ENCODE measurements around the gene TRPV3. TPM values are rescaled to one million over a fixed set of nuclear protein-coding genes. Genes with fewer than 3 reads are reported as not detected.
"Not testable (repeated sequence)": the region's sequence is repeated elsewhere in the genome, so short reads cannot be mapped to it uniquely, and the experiment has no call there.

The TRPV3 gene
- total and polyA plus RNA-seq, 7 experiments from 2014 or later = 0.15 to 0.64 (median 0.48) TPM; not detected in 4

DNA sequence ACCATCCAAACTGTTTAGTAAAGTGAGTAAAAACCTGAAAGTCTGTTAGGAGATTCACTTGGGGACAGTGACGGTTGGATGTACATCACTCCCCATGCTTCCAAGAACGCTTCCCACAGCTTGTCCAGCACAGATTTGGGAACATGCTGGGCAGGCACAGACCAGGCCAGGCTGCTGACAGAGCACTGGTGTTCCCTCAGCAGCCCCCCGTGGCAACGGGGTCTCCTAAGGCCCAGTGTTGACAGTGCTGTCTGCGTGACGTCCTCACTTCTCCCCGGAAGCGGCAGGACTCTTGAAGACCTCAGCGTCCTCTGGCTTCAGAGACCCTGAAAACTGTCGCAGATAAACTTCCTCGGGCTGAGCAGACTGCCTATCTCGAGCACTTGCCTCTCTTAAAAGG, 8.9 kb upstream of the TRPV3 start:
- H3K4me3 Mint-ChIP-seq = no peak overlapping the region
- ATAC-seq (no peak), DNase-seq (no peak)
- intact Hi-C loops (cut with micrococcal nuclease) = no loop called here
- H3K27me3 Mint-ChIP-seq = no peaks in the 10 kb centered on the region
- H3K27ac Mint-ChIP-seq = no peak overlapping the region
- no peaks in the 10 kb centered on the region for H3K4me1 ChIP-seq (ENCODE audit: control insufficient read depth in 2 of 2, insufficient read depth in 2 of 2, low read length in 2 of 2)
- ChIA-PET POLR2A (no interaction called here), CTCF (no interaction called here)
- H3K4me3 ChIP-seq (ENCODE audit: low read length) = no peak overlapping the region
- H3K9me3 Mint-ChIP-seq = no peaks in the 10 kb centered on the region
- no peaks in the 10 kb centered on the region for H3K9me3 ChIP-seq (ENCODE audit: control insufficient read depth in 2 of 3, low read length in 3 of 3)
- peaks cover 0 to 21% (median 9%) of the 10 kb centered on the region in 5 donors for H3K36me3 Mint-ChIP-seq
- H3K27ac ChIP-seq (ENCODE audit: low read depth, low read length) = no peak overlapping the region
- H3K27me3 ChIP-seq (ENCODE audit: control insufficient read depth in 2 of 2, insufficient read depth in 2 of 2, low read length in 2 of 2) = no peaks in the 10 kb centered on the region
- H3K4me1 Mint-ChIP-seq = peaks cover 0 to 14% (median 0%) of the 10 kb centered on the region in 7 donors
- H3K36me3 ChIP-seq (ENCODE audit: control insufficient read depth in 2 of 3, insufficient read depth in 3 of 3, low read length in 3 of 3) = peaks cover 0 to 9% (median 0%) of the 10 kb centered on the region in 3 experiments

DNA sequence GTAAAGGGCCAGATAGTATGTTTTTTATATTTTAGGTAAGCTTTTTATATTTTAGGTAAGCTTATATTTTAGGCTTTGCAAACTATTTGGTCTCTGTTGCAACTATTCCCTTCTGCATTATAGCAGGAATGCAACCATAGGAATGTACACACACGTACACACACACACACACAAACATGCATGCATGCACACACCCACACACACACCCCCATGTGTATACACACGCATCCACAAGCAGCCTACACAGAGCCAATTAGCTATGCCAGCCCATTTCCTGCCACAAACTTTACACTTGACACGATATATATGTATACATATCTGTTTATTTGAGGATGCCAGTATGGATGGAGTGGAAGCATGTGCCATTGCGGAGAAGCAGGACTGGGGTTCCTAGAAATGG, 7.5 kb upstream of the TRPV3 start:
- H3K9me3 ChIP-seq (ENCODE audit: control insufficient read depth in 2 of 3, low read length in 3 of 3) = no peaks in the 10 kb centered on the region
- H3K36me3 ChIP-seq (ENCODE audit: control insufficient read depth in 2 of 3, insufficient read depth in 3 of 3, low read length in 3 of 3) = peaks cover 0 to 4% (median 0%) of the 10 kb centered on the region in 3 experiments
- ATAC-seq = no peak
- H3K4me1 ChIP-seq (ENCODE audit: control insufficient read depth in 2 of 2, insufficient read depth in 2 of 2, low read length in 2 of 2) = no peaks in the 10 kb centered on the region
- H3K4me3 ChIP-seq (ENCODE audit: low read length) = no peak overlapping the region
- DNase-seq = no peak
- no peaks in the 10 kb centered on the region for H3K27me3 ChIP-seq (ENCODE audit: control insufficient read depth in 2 of 2, insufficient read depth in 2 of 2, low read length in 2 of 2)
- Mint-ChIP-seq H3K27ac (no peak overlapping the region), H3K36me3 (peaks cover 0 to 21% (median 9%) of the 10 kb centered on the region in 5 donors), H3K4me3 (no peak overlapping the region), H3K4me1 (peaks cover 0 to 14% (median 0%) of the 10 kb centered on the region in 7 donors), H3K27me3 (no peaks in the 10 kb centered on the region), H3K9me3 (no peaks in the 10 kb centered on the region)
- ChIA-PET POLR2A (no interaction called here), CTCF (no interaction called here)
- H3K27ac ChIP-seq (ENCODE audit: low read depth, low read length) = no peak overlapping the region
- intact Hi-C loops (cut with micrococcal nuclease) = no loop called here

DNA sequence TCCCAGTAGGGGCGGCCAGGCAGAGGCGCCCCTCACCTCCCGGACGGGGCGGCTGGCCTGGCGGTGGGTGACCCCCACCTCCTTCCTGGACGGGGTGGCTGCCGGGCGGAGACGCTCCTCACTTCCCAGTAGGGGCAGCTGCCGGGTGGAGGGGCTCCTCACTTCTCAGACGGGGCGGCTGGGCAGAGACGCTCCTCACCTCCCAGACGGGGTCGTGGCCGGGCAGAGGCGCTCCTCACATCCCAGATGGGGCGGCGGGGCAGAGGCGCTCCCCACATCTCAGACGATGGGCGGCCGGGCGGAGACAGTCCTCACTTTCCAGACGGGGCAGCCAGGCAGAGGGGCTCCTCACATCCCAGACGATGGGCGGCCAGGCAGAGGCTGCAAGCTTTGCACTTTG, 6.6 kb upstream of the TRPV3 start:
- H3K27ac Mint-ChIP-seq; DNase-seq; H3K4me3 ChIP-seq (ENCODE audit: low read length); H3K27me3 Mint-ChIP-seq; CTCF ChIA-PET; H3K9me3 ChIP-seq (ENCODE audit: control insufficient read depth in 2 of 3, low read length in 3 of 3); ATAC-seq; H3K4me3 Mint-ChIP-seq; H3K27ac ChIP-seq (ENCODE audit: low read depth, low read length); POLR2A ChIA-PET; intact Hi-C loops (cut with micrococcal nuclease); H3K9me3 Mint-ChIP-seq; H3K27me3 ChIP-seq (ENCODE audit: control insufficient read depth in 2 of 2, insufficient read depth in 2 of 2, low read length in 2 of 2); H3K36me3 ChIP-seq (ENCODE audit: control insufficient read depth in 2 of 3, insufficient read depth in 3 of 3, low read length in 3 of 3); H3K4me1 ChIP-seq (ENCODE audit: control insufficient read depth in 2 of 2, insufficient read depth in 2 of 2, low read length in 2 of 2): not testable (repeated sequence)
- H3K4me1 Mint-ChIP-seq = peaks cover 0 to 15% (median 0%) of the 10 kb centered on the region in 7 donors
- peaks cover 0 to 19% (median 5%) of the 10 kb centered on the region in 5 donors for H3K36me3 Mint-ChIP-seq

DNA sequence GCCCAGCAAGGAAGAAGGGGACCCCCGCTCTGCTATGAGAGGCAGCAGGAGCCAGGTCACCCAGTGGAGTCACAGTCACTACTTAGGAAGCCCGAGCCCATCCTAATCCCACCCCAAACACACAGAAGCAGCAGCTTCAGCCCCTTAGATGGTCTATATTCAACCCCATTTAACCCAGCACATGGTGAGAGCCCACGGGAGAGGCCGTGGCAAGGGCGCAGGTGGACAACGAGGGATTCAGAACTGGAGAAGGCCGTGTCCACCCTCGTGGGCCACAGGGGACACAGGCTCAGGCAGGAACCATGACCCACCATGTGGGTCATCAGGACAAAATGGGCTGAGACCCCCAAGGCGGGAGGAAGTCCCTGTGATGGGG, 1.6 kb upstream of the TRPV3 start:
- ChIA-PET CTCF (no interaction called here), POLR2A (no interaction called here)
- Histone ChIP-seq H3K4me3 (ENCODE audit: low read length) (no peak overlapping the region), H3K9me3 (ENCODE audit: control insufficient read depth in 2 of 3, low read length in 3 of 3) (no peaks in the 10 kb centered on the region), H3K36me3 (ENCODE audit: control insufficient read depth in 2 of 3, insufficient read depth in 3 of 3, low read length in 3 of 3) (no peaks in the 10 kb centered on the region), H3K27ac (ENCODE audit: low read depth, low read length) (no peak overlapping the region), H3K4me1 (ENCODE audit: control insufficient read depth in 2 of 2, insufficient read depth in 2 of 2, low read length in 2 of 2) (no peaks in the 10 kb centered on the region), H3K27me3 (ENCODE audit: control insufficient read depth in 2 of 2, insufficient read depth in 2 of 2, low read length in 2 of 2) (no peaks in the 10 kb centered on the region)
- intact Hi-C loops (cut with micrococcal nuclease) = no loop called here
- Mint-ChIP-seq H3K4me1 (peaks cover 0 to 23% (median 0%) of the 10 kb centered on the region in 7 donors), H3K4me3 (no peak overlapping the region), H3K27ac (peak overlapping the region in 1 of 9 donors; percentile 66), H3K36me3 (peaks cover 0 to 3% (median 0%) of the 10 kb centered on the region in 5 donors), H3K27me3 (peaks cover 0 to 9% (median 6%) of the 10 kb centered on the region in 5 donors), H3K9me3 (peaks cover 0 to 3% (median 0%) of the 10 kb centered on the region in 11 donors)
- DNase-seq (no peak), ATAC-seq (no peak)

DNA sequence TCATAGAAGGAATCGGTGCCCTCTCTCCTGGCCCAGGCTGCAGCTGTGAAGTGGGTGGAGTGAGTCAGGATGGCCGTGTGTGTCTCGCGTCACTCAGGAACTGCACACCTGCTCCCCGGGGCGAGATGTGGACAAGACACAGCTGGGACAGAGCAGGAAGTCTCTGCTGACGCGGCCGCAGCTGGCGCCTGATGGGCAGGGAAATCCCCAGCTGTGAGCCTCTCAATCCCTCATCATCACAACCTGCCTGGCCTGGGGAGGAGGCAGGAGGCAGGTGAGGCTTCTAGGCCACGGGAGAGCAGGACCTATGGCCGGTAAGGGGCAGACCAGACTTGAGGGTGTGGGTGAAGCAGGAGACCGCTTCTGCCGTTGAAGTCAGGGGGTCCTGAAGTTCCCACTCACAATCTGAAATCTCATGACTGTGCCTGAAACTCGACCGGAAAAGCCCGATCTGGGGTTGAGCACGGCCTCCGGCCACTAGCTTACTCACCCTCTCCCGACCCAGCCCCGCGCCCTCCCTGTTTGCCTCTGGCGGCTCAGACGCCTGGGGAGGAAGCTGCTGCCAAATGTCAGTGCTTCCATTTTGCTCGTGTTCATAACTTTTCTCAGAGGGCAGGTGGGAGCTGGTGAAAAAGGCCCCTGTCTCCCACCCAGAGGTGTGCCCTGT, 1.1 kb upstream of the TRPV3 start:
- H3K36me3 Mint-ChIP-seq = peaks cover 0 to 3% (median 0%) of the 10 kb centered on the region in 5 donors
- intact Hi-C loops (cut with micrococcal nuclease) = no loop called here
- H3K4me3 Mint-ChIP-seq = peak overlapping the region in 1 of 10 donors; percentile 55
- H3K27ac Mint-ChIP-seq = peak overlapping the region in 1 of 9 donors; percentile 79
- H3K9me3 Mint-ChIP-seq = peaks cover 0 to 3% (median 0%) of the 10 kb centered on the region in 11 donors
- DNase-seq = peak in 1 of 9 donors; percentile 57
- no peaks in the 10 kb centered on the region for H3K27me3 ChIP-seq (ENCODE audit: control insufficient read depth in 2 of 2, insufficient read depth in 2 of 2, low read length in 2 of 2)
- H3K36me3 ChIP-seq (ENCODE audit: control insufficient read depth in 2 of 3, insufficient read depth in 3 of 3, low read length in 3 of 3) = no peaks in the 10 kb centered on the region
- POLR2A ChIA-PET = no interaction called here
- peak; percentile 70 for ATAC-seq
- no peaks in the 10 kb centered on the region for H3K9me3 ChIP-seq (ENCODE audit: control insufficient read depth in 2 of 3, low read length in 3 of 3)
- H3K27ac ChIP-seq (ENCODE audit: low read depth, low read length) = no peak overlapping the region
- no peaks in the 10 kb centered on the region for H3K4me1 ChIP-seq (ENCODE audit: control insufficient read depth in 2 of 2, insufficient read depth in 2 of 2, low read length in 2 of 2)
- H3K4me3 ChIP-seq (ENCODE audit: low read length) = no peak overlapping the region
- CTCF ChIA-PET = no interaction called here
- peaks cover 0 to 23% (median 0%) of the 10 kb centered on the region in 7 donors for H3K4me1 Mint-ChIP-seq
- H3K27me3 Mint-ChIP-seq = peaks cover 0 to 9% (median 7%) of the 10 kb centered on the region in 5 donors

DNA sequence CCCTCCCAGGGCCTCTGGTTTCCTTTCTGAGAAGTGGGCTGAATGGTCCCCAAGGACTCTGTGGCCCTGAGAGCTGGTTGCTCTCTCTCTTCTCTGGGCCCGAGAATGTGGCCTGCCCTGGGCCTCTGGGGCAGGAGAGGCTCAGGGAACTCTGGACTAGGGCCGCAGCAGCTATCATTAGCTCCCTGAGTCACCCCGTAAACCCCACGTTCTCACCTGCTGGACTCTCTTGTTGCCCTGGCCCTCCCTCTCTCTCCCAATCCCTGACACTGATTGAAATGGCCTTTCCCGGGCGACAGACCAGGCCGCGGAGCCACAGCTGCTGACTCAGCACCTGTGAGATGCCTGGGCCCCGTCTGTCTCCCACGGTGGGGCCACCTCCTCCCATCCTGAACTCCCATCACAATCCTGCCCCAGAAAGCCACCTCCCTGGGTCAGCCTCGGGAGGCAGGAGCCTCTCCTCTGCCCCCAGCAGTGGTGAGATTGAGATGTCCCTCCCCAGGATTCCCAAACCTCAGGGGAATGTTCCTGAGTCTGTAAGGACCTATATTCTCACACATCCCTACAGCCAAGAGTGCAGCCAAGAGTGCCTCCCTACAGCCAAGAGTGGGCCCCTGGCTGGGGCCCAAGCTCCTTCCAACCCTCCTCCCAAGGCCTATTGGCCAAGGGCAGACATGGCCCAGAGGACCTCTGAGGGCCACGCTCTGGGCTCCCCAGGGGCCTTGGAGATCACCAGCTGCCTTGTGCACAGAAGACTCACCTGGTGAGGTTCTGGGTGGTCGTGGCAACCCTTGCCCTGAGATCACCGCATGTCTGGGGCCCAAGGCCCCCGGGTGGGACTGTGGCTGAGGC, 470 bp downstream of the TRPV3 start:
- H3K4me3 ChIP-seq (ENCODE audit: low read length) = no peak overlapping the region
- no peaks in the 10 kb centered on the region for H3K27me3 ChIP-seq (ENCODE audit: control insufficient read depth in 2 of 2, insufficient read depth in 2 of 2, low read length in 2 of 2)
- no peaks in the 10 kb centered on the region for H3K36me3 ChIP-seq (ENCODE audit: control insufficient read depth in 2 of 3, insufficient read depth in 3 of 3, low read length in 3 of 3)
- peaks cover 0 to 14% (median 0%) of the 10 kb centered on the region in 7 donors for H3K4me1 Mint-ChIP-seq
- CTCF ChIA-PET = no interaction called here
- intact Hi-C loops (cut with micrococcal nuclease) = no loop called here
- ATAC-seq (no peak), DNase-seq (no peak)
- POLR2A ChIA-PET = interaction anchor here (0.6 kb wide), 1 partner anchor 708 kb away, joined by 6 read pairs; no protein-coding TSS in a partner anchor
- H3K9me3 ChIP-seq (ENCODE audit: control insufficient read depth in 2 of 3, low read length in 3 of 3) = no peaks in the 10 kb centered on the region
- no peak overlapping the region for H3K27ac ChIP-seq (ENCODE audit: low read depth, low read length)
- peaks cover 0 to 20% (median 14%) of the 10 kb centered on the region in 5 donors for H3K27me3 Mint-ChIP-seq
- H3K36me3 Mint-ChIP-seq = no peaks in the 10 kb centered on the region
- peak overlapping the region in 1 of 9 donors; percentile 29 for H3K27ac Mint-ChIP-seq
- H3K9me3 Mint-ChIP-seq = peaks cover 0 to 3% (median 0%) of the 10 kb centered on the region in 11 donors
- no peaks in the 10 kb centered on the region for H3K4me1 ChIP-seq (ENCODE audit: control insufficient read depth in 2 of 2, insufficient read depth in 2 of 2, low read length in 2 of 2)
- H3K4me3 Mint-ChIP-seq = no peak overlapping the region
